ENCODE results near the gene SERPINB7. TPM values are rescaled to one million over a fixed set of nuclear protein-coding genes. Genes with fewer than 3 reads are reported as not detected.

SERPINB7 gene
- total and polyA plus RNA-seq, 2 of the 4 experiments (the other 2 are of a cell fraction): 79.9 to 100 TPM

DNA sequence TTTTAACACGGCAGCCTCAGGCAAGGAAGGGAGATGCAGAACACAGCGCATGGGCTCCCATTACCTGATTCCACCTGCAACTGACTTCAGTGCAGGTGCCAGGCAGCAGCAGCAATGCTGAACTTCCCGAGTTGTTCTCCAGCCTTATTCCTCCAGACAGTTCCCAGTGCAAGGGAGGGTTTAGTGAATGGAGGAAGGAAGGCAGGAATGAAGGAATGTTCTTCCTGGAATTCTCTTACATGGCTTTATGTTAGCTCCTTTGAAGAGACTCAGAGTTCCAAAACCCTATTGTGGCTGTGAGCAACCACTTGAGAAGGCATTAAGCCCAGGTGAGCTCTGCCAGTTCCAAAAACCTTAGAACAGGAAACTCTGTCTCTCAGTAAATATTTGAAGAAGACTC is 45.5 kb downstream of the SERPINB7 start:
- peak overlapping the region; percentile 37; the same call in 1 of the 3 replicates for H2BK15ac ChIP-seq (ENCODE audit: low read depth, low read length)
- no peak overlapping the region for H3K23ac ChIP-seq (ENCODE audit: low read depth, low read length)
- peaks cover 11% of the 10 kb centered on the region for H3K9me1 ChIP-seq (ENCODE audit: insufficient read depth, low read length)
- no peak overlapping the region for H3K4me2 ChIP-seq (ENCODE audit: low read depth, low read length)
- H3K9me3 ChIP-seq (ENCODE audit: control insufficient read depth, insufficient read depth, low read length): no peaks in the 10 kb centered on the region; the same call in 1 of the 2 replicates
- peaks cover 27% of the 10 kb centered on the region for H3K4me1 ChIP-seq (ENCODE audit: control insufficient read depth, insufficient read depth, low read length)
- ChIA-PET POLR2A (ENCODE audit: unreplicated experiment) (no interaction called here), CTCF (no interaction called here)
- no peaks in the 10 kb centered on the region for H4K20me1 ChIP-seq (ENCODE audit: insufficient read depth, low read length)
- no peaks in the 10 kb centered on the region for H3K27me3 ChIP-seq (ENCODE audit: control insufficient read depth, insufficient read depth, low read length)
- no peak overlapping the region for H3K27ac ChIP-seq (ENCODE audit: insufficient read depth, low read length)
- H2AK5ac ChIP-seq (ENCODE audit: low read depth, low read length): 0 out of 2 replicates have a peak overlapping the region, but pooled peaks have one; percentile 58
- peak overlapping the region; percentile 69 for H2AFZ ChIP-seq (replicated peaks; ENCODE audit: low read length, poor library complexity)
- no peaks in the 10 kb centered on the region for H3K36me3 ChIP-seq (ENCODE audit: control insufficient read depth, insufficient read depth, low read length)
- H3K79me1 ChIP-seq (ENCODE audit: low read depth in 1 of 2, low read length in 2 of 2): no peaks in the 10 kb centered on the region
- H3K9ac ChIP-seq (ENCODE audit: low read depth, low read length): no peak overlapping the region
- H2BK120ac ChIP-seq (ENCODE audit: low read depth, low read length): peak overlapping the region; percentile 63
- H3K4me3 ChIP-seq (ENCODE audit: insufficient read depth, low read depth, low read length): no peak overlapping the region
- TF ChIP-seq MXI1 (IDR thresholded peaks at IDR 0.05; ENCODE audit: borderline replicate concordance, low read depth, low read length): no peak
- TF ChIP-seq FOS (IDR thresholded peaks at IDR 0.05; ENCODE audit: low read depth, low read length): no peak
- TF ChIP-seq MAZ (IDR thresholded peaks at IDR 0.05; ENCODE audit: borderline replicate concordance, low read depth, low read length): no peak
- no peak for TF ChIP-seq POLR2A (IDR thresholded peaks at IDR 0.05; ENCODE audit: low read depth, low read length)
- TF ChIP-seq, protein P1, sequence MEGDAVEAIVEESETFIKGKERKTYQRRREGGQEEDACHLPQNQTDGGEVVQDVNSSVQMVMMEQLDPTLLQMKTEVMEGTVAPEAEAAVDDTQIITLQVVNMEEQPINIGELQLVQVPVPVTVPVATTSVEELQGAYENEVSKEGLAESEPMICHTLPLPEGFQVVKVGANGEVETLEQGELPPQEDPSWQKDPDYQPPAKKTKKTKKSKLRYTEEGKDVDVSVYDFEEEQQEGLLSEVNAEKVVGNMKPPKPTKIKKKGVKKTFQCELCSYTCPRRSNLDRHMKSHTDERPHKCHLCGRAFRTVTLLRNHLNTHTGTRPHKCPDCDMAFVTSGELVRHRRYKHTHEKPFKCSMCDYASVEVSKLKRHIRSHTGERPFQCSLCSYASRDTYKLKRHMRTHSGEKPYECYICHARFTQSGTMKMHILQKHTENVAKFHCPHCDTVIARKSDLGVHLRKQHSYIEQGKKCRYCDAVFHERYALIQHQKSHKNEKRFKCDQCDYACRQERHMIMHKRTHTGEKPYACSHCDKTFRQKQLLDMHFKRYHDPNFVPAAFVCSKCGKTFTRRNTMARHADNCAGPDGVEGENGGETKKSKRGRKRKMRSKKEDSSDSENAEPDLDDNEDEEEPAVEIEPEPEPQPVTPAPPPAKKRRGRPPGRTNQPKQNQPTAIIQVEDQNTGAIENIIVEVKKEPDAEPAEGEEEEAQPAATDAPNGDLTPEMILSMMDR (conservative IDR thresholded peaks at IDR 0.05; ENCODE audit: low read depth, low read length): no peak
- no peak for TF ChIP-seq SMC3 (IDR thresholded peaks at IDR 0.05; ENCODE audit: low read depth, low read length)
- no peak for TF ChIP-seq CHD1 (IDR thresholded peaks at IDR 0.05; ENCODE audit: low read depth, low read length)
- TF ChIP-seq CEBPB (IDR thresholded peaks at IDR 0.05; ENCODE audit: low read depth, low read length): no peak
- no peak for TF ChIP-seq BHLHE40 (IDR thresholded peaks at IDR 0.05; ENCODE audit: low read depth, low read length)
- TF ChIP-seq RCOR1 (IDR thresholded peaks at IDR 0.05; ENCODE audit: insufficient replicate concordance, low read length): no peak
- WGBS, 2 experiments (ENCODE audit: extremely low coverage in 2 of 2, insufficient read length in 1 of 2): 100% methylated on average over 1 of the region's 3 CpGs; no CpG with 5 or more reads in 1 of the 2 experiments
- H3K14ac ChIP-seq (replicated peaks; ENCODE audit: low read depth, low read length): peak overlapping the region; percentile 22; the same call in 1 of the 2 replicates
- H4K8ac ChIP-seq (ENCODE audit: low read depth in 2 of 2, low read length in 2 of 2): no peak overlapping the region
- ATAC-seq (ENCODE audit: low read depth): no peak
- 0 out of 2 replicates have a peak overlapping the region, but pooled peaks have one; percentile 29 for H2BK20ac ChIP-seq (ENCODE audit: low read depth, low read length)
- H3K56ac ChIP-seq (ENCODE audit: extremely low read depth, insufficient read depth, low read length): no peak overlapping the region
- peak overlapping the region; percentile 40 for H4K91ac ChIP-seq (ENCODE audit: insufficient read depth, low read depth, low read length)
- DNase-seq: no peak
- in situ Hi-C loops (cut with MboI; ENCODE audit: low sequenced_read_pairs) (no loop called here), dilution Hi-C loops (cut with HindIII; ENCODE audit: low sequenced_read_pairs, unreplicated experiment) (no loop called here), intact Hi-C loops (cut with micrococcal nuclease) (no loop called here)
- H4K5ac ChIP-seq (ENCODE audit: low read depth, low read length): no peak overlapping the region
- H2AK9ac ChIP-seq (replicated peaks; ENCODE audit: low read depth, low read length, poor library complexity): no peak overlapping the region
- H2BK5ac ChIP-seq (ENCODE audit: low read depth, low read length, poor library complexity, severe bottlenecking): no peak overlapping the region
- BruUV-seq (replicated peaks): no TSS peak
- peak overlapping the region; percentile 64; the same call in 1 of the 2 replicates for H3K4ac ChIP-seq (ENCODE audit: low read depth, low read length)
- H3K18ac ChIP-seq (ENCODE audit: low read depth, low read length): no peak overlapping the region; the same call in 1 of the 2 replicates
